Tibial nerve (tissue), 4 donors: ENCODE data around the gene OR8D2.

Source experiments
- EP300 ChIP-seq, 2 donors: sonication (generic); formaldehyde crosslinking; IDR thresholded peaks; one replicate each; pipeline ENCODE4 v1.6.1; 2017; ENCODE audit warnings: antibody characterized with exemption in 2 of 2, mild to moderate bottlenecking in 1 of 2
- POLR2A ChIP-seq, 2 donors: fragments of 450-650 bp; IDR thresholded peaks; one replicate each; pipeline ENCODE4 v1.6.1; 2017; ENCODE audit warnings: antibody characterized with exemption in 2 of 2, mild to moderate bottlenecking in 2 of 2, moderate library complexity in 2 of 2
- TF ChIP-seq, protein P1 (sequence below), 5 experiments: fragments of 200-600 bp in 3 of 5; fragments of 450-650 bp in 2 of 5; sonication (generic) in 3 of 5; IDR thresholded peaks; one replicate each; pipeline ENCODE4 v1.5.1; 2016 to 2019; ENCODE audit warnings: antibody characterized with exemption in 5 of 5, mild to moderate bottlenecking in 3 of 5, moderate library complexity in 2 of 5

DNA sequence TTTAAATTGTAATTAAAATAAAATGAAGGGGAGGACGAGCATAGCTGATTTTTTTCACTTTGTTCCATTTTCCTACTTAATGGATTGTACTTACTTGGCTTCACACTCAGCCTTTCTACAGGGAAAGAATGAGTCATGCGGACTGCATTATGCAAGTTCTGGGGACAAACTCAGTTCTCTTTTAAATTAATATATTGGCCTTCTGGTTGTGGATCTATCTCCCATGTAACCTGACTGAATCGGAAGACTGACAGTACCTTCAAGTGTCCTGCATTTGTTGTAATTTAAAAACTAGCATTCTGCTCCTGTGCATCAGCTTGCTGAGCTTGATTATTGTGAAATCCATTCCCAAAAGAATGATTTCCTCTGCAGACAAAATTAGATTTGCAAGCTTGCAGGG is 18.4 kb downstream of the OR8D2 start:
- no peak for TF ChIP-seq POLR2A (IDR thresholded peaks at IDR 0.05)
- TF ChIP-seq, protein P1, sequence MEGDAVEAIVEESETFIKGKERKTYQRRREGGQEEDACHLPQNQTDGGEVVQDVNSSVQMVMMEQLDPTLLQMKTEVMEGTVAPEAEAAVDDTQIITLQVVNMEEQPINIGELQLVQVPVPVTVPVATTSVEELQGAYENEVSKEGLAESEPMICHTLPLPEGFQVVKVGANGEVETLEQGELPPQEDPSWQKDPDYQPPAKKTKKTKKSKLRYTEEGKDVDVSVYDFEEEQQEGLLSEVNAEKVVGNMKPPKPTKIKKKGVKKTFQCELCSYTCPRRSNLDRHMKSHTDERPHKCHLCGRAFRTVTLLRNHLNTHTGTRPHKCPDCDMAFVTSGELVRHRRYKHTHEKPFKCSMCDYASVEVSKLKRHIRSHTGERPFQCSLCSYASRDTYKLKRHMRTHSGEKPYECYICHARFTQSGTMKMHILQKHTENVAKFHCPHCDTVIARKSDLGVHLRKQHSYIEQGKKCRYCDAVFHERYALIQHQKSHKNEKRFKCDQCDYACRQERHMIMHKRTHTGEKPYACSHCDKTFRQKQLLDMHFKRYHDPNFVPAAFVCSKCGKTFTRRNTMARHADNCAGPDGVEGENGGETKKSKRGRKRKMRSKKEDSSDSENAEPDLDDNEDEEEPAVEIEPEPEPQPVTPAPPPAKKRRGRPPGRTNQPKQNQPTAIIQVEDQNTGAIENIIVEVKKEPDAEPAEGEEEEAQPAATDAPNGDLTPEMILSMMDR (IDR thresholded peaks at IDR 0.05): no peak
- TF ChIP-seq EP300 (IDR thresholded peaks at IDR 0.05): no peak
